ENCODE results near the gene GLRX. TPM values are rescaled to one million over a fixed set of nuclear protein-coding genes. Genes with fewer than 3 reads are reported as not detected.

Gene GLRX
- total RNA-seq, 4 donors from 2014 or later = 126 to 311 (median 181) TPM

DNA sequence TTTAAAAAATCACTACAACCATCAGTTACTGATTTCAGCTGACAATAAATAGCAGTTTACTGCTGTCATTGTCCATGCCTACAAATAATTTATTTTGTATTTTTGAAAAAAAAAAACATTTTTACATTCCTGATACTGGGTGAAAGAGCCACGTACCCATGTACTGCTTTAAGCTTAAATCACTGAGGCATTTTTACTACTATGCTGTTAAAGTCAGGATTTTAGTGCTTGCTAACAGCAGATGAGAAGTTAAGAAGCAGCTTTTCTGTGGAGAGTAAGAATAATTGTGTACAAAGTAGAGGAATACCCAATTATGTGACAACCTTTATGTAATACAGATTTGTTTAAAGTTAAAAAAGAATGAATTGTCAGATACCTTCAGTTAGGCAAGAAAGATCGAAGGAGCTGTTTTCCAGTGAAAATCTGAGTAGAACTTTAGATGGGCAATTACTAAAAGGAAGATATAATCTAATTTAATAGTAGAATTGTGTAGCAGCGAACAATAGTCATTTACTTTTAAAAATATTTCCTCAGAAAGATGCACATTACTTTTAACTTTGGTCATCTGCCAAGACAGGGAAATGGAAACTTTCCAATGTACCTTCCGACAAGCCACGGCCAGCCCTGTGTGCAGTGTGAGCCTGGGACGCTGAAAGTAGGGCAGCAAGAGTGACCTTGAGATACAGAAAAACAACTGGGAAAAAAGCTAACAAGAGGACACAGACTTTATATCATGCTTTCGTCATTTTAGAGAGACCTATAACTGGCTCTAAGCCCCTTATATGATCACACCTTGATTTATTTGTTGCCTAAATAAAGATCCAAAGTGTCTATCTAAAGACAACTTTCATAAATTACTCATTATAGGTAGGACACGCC is 51.5 kb downstream of the GLRX start:
- no peak for TF ChIP-seq POLR2A (IDR thresholded peaks at IDR 0.05)
- TF ChIP-seq, protein P1, sequence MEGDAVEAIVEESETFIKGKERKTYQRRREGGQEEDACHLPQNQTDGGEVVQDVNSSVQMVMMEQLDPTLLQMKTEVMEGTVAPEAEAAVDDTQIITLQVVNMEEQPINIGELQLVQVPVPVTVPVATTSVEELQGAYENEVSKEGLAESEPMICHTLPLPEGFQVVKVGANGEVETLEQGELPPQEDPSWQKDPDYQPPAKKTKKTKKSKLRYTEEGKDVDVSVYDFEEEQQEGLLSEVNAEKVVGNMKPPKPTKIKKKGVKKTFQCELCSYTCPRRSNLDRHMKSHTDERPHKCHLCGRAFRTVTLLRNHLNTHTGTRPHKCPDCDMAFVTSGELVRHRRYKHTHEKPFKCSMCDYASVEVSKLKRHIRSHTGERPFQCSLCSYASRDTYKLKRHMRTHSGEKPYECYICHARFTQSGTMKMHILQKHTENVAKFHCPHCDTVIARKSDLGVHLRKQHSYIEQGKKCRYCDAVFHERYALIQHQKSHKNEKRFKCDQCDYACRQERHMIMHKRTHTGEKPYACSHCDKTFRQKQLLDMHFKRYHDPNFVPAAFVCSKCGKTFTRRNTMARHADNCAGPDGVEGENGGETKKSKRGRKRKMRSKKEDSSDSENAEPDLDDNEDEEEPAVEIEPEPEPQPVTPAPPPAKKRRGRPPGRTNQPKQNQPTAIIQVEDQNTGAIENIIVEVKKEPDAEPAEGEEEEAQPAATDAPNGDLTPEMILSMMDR (IDR thresholded peaks at IDR 0.05) = no peak
- peaks cover 0 to 14% (median 0%) of the 10 kb centered on the region in 3 donors for H3K36me3 ChIP-seq
- H3K27ac ChIP-seq = no peak overlapping the region
- no peaks in the 10 kb centered on the region for H3K27me3 ChIP-seq
- no peaks in the 10 kb centered on the region for H3K9me3 ChIP-seq
- DNase-seq = no peak
- H3K4me3 ChIP-seq = no peak overlapping the region
- no peaks in the 10 kb centered on the region for H3K4me1 ChIP-seq

DNA sequence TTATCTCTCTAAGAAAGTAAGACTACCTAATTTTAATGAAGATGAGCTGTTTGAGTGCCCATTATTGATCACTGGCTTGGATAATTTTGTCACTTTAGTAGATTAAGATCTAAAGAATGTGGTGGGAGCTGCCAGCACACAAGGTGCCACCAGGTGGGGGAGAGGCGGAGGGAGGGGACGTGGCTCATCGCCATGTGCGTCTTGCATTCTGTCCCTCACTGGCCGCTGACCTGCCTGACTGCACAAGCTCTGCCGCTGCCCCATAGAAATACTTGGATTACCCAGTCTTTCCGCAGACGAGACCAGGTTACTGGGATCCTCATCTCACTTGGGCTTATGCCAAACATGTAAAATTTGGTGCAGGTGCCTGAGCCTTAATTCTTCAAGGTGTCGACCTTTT is 53.8 kb downstream of the GLRX start:
- peaks cover 0 to 14% (median 0%) of the 10 kb centered on the region in 3 donors for H3K36me3 ChIP-seq
- no peaks in the 10 kb centered on the region for H3K4me1 ChIP-seq
- TF ChIP-seq POLR2A (IDR thresholded peaks at IDR 0.05) = no peak
- TF ChIP-seq, protein P1 (IDR thresholded peaks at IDR 0.05) = no peak
- no peak for DNase-seq
- H3K27ac ChIP-seq = no peak overlapping the region
- H3K9me3 ChIP-seq = no peaks in the 10 kb centered on the region
- no peak overlapping the region for H3K4me3 ChIP-seq
- no peaks in the 10 kb centered on the region for H3K27me3 ChIP-seq

DNA sequence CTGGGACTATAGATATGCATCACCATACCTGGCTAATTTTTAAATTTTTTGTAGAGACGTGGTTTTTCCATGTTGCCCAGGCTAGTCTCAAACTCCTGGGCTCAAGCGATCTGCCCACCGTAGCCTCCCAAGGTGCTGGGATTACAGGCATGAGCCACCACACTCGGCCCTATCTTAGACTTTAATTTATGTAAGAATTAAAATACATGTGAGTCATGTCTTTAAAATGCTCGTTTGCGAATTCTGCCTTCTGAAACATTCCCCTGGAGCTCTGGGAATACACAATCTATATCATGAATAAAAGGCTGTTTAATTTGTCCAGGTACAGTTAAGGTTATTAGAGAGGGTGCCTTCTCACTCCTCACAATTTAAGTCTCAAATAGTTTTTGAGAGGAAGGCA is 58.6 kb downstream of the GLRX start:
- no peak for DNase-seq
- Histone ChIP-seq H3K9me3 (no peaks in the 10 kb centered on the region), H3K27ac (no peak overlapping the region), H3K36me3 (peaks cover 0 to 12% (median 0%) of the 10 kb centered on the region in 3 donors), H3K27me3 (no peaks in the 10 kb centered on the region), H3K4me3 (no peak overlapping the region), H3K4me1 (peaks cover 0 to 25% (median 3%) of the 10 kb centered on the region in 4 donors)
- TF ChIP-seq, protein P1 (IDR thresholded peaks at IDR 0.05) = no peak
- no peak for TF ChIP-seq POLR2A (IDR thresholded peaks at IDR 0.05)

Other genes starting within 250 kb of the GLRX start
- 1 to 10 TPM in 1 of 4 donors, under 1 TPM in 1, not detected in 2; 0.95 to 4.1 TPM for gene GPR150, start 202.6 kb downstream of the GLRX start, total RNA-seq
- gene RFESD, start 175.9 kb downstream of the GLRX start, total RNA-seq = 1 to 10 TPM in 1 of 4 donors, not detected in 3; 1.7 TPM
- gene SPATA9, start 139.7 kb downstream of the GLRX start, total RNA-seq = not detected
- gene RHOBTB3, start 91.4 kb downstream of the GLRX start, total RNA-seq = 10 to 100 TPM; 40.1 to 95.7 (median 71.0) TPM
- gene ELL2, start 139.1 kb upstream of the GLRX start, total RNA-seq = 10 to 100 TPM; 27.9 to 88.3 (median 38.7) TPM

All from Peyer's patch (tissue), 4 donors.